Measurements from ENCODE around the gene TMEM198.

DNA sequence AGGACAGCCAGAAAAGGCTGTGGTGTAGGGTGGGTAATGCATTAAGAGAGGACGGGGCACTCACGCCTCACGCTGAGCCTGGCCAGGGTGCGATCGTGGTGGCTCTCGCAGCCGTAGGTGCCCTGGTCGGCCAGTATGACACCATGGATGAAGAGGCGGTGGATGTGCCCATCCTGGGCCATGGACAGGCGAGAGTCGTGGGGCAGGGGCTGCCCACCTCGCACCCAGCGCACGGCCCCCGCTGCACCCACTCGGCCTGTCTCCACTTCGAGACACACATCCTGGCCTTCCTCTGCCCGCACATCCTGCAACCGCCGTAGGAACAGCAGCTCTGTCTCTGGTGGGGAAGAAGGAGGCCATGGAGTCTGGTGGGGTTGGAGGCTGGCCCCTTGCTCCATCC lies 12.1 kb downstream of the TMEM198 start:
- TF ChIP-seq, protein P1, sequence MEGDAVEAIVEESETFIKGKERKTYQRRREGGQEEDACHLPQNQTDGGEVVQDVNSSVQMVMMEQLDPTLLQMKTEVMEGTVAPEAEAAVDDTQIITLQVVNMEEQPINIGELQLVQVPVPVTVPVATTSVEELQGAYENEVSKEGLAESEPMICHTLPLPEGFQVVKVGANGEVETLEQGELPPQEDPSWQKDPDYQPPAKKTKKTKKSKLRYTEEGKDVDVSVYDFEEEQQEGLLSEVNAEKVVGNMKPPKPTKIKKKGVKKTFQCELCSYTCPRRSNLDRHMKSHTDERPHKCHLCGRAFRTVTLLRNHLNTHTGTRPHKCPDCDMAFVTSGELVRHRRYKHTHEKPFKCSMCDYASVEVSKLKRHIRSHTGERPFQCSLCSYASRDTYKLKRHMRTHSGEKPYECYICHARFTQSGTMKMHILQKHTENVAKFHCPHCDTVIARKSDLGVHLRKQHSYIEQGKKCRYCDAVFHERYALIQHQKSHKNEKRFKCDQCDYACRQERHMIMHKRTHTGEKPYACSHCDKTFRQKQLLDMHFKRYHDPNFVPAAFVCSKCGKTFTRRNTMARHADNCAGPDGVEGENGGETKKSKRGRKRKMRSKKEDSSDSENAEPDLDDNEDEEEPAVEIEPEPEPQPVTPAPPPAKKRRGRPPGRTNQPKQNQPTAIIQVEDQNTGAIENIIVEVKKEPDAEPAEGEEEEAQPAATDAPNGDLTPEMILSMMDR (IDR thresholded peaks at IDR 0.05; ENCODE audit: low read depth, low read length, missing input control) = no peak
- TF ChIP-seq, protein P2, sequence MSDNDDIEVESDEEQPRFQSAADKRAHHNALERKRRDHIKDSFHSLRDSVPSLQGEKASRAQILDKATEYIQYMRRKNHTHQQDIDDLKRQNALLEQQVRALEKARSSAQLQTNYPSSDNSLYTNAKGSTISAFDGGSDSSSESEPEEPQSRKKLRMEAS (IDR thresholded peaks at IDR 0.05) = no peak
- TF ChIP-seq RAD21 (IDR thresholded peaks at IDR 0.05) = no peak
